ENCODE measurements around the gene CITED4. TPM values are rescaled to one million over a fixed set of nuclear protein-coding genes. Genes with fewer than 3 reads are reported as not detected.

The CITED4 gene, protein sequence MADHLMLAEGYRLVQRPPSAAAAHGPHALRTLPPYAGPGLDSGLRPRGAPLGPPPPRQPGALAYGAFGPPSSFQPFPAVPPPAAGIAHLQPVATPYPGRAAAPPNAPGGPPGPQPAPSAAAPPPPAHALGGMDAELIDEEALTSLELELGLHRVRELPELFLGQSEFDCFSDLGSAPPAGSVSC
- total RNA-seq: 92.7 and 98.6 TPM in 2 replicates
- polyA plus RNA-seq: 180 and 207 TPM in 2 replicates

GRCh38 chr1:40862008-40862863 lies at the start of gene CITED4:
CITED4 (minus strand) TSS chr1:40862363; CDS start chr1:40862127, 236 bp downstream.
- peaks cover 4% of the 10 kb centered on the region for H3K27me3 ChIP-seq
- H3K4me3 ChIP-seq: peak within 1 kb of the TSS; percentile 59
- no peaks in the 10 kb centered on the region for H3K9me3 ChIP-seq (ENCODE audit: low read depth)
- peak within 1 kb of the TSS; percentile 92 for H3K27ac ChIP-seq
- H3K36me3 ChIP-seq: no peaks in the 10 kb centered on the region
- DNase-seq (ENCODE audit: low read depth in 1 of 2, low spot score in 1 of 2): peak; percentile 93 to 98
- H3K4me1 ChIP-seq (ENCODE audit: low read depth): peaks cover 28% of the 10 kb centered on the region
- peak; percentile 23 for TF ChIP-seq CTCF (IDR thresholded peaks at IDR 0.05; ENCODE audit: low read depth, low read length)

GRCh38 chr1:40911105-40911504 lies 48.9 kb upstream of the CITED4 start:
- no peaks in the 10 kb centered on the region for H3K4me1 ChIP-seq (ENCODE audit: low read depth)
- no peaks in the 10 kb centered on the region for H3K27me3 ChIP-seq
- H3K36me3 ChIP-seq: no peaks in the 10 kb centered on the region
- no peak overlapping the region for H3K4me3 ChIP-seq
- H3K27ac ChIP-seq: no peak overlapping the region
- no peak for DNase-seq (ENCODE audit: low read depth in 1 of 2, low spot score in 1 of 2)
- no peaks in the 10 kb centered on the region for H3K9me3 ChIP-seq (ENCODE audit: low read depth)
- TF ChIP-seq CTCF (IDR thresholded peaks at IDR 0.05; ENCODE audit: low read depth, low read length): no peak

GRCh38 chr1:40909281-40909680 lies 47.1 kb upstream of the CITED4 start:
- no peaks in the 10 kb centered on the region for H3K9me3 ChIP-seq (ENCODE audit: low read depth)
- no peak for DNase-seq (ENCODE audit: low read depth in 1 of 2, low spot score in 1 of 2)
- TF ChIP-seq CTCF (IDR thresholded peaks at IDR 0.05; ENCODE audit: low read depth, low read length): no peak
- no peak overlapping the region for H3K27ac ChIP-seq
- no peaks in the 10 kb centered on the region for H3K27me3 ChIP-seq
- H3K36me3 ChIP-seq: no peaks in the 10 kb centered on the region
- H3K4me3 ChIP-seq: no peak overlapping the region
- no peaks in the 10 kb centered on the region for H3K4me1 ChIP-seq (ENCODE audit: low read depth)

DNA sequence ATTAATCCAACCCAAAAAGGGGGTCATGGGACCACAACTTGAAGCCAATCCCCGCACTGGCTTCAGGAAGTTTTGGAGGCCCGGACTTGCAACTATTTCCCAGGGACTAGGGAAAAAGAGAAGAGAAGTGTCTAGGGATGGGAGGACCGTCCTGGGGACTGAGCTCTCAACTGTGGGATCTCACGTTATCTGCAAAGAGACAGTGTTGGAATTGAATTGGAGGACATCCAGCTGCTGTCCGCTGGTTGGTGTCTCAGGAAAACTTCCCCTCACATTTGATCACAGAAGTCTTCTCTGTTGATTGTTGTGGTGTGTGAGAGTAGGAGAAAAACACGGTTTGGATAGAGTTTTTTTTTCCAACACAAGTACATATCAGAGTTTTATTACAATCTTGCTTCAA lies 46.2 kb upstream of the CITED4 start:
- Histone ChIP-seq H3K4me3 (no peak overlapping the region), H3K9me3 (ENCODE audit: low read depth) (no peaks in the 10 kb centered on the region), H3K36me3 (no peaks in the 10 kb centered on the region), H3K4me1 (ENCODE audit: low read depth) (no peaks in the 10 kb centered on the region), H3K27me3 (no peaks in the 10 kb centered on the region), H3K27ac (no peak overlapping the region)
- no peak for DNase-seq (ENCODE audit: low read depth in 1 of 2, low spot score in 1 of 2)
- TF ChIP-seq CTCF (IDR thresholded peaks at IDR 0.05; ENCODE audit: low read depth, low read length): no peak

GRCh38 chr1:40907899-40908298 lies 45.7 kb upstream of the CITED4 start:
- Histone ChIP-seq H3K36me3 (no peaks in the 10 kb centered on the region), H3K27me3 (no peaks in the 10 kb centered on the region), H3K27ac (no peak overlapping the region), H3K9me3 (ENCODE audit: low read depth) (no peaks in the 10 kb centered on the region), H3K4me1 (ENCODE audit: low read depth) (no peaks in the 10 kb centered on the region), H3K4me3 (no peak overlapping the region)
- DNase-seq (ENCODE audit: low read depth in 1 of 2, low spot score in 1 of 2): no peak
- no peak for TF ChIP-seq CTCF (IDR thresholded peaks at IDR 0.05; ENCODE audit: low read depth, low read length)
